ENCODE data around the gene SPATA1. TPM values are rescaled to one million over a fixed set of nuclear protein-coding genes. Genes with fewer than 3 reads are reported as not detected.
"Not testable (repeated sequence)": the region's sequence is repeated elsewhere in the genome, so short reads cannot be mapped to it uniquely, and the experiment has no call there.

Gene SPATA1
- total RNA-seq, 1 donor from 2014 or later: 0.98 TPM

- H3K4me1 Mint-ChIP-seq: peaks cover 20% of the 10 kb centered on the region
- DNase-seq: peak; percentile 52
- no peak overlapping the region for H3K4me3 Mint-ChIP-seq
- peaks cover 58% of the 10 kb centered on the region for H3K36me3 Mint-ChIP-seq (ENCODE audit: low read depth)
- H3K9me3 Mint-ChIP-seq: no peaks in the 10 kb centered on the region
- H3K27ac Mint-ChIP-seq: no peak overlapping the region
- intact Hi-C loops (cut with micrococcal nuclease): no loop called here
- no peaks in the 10 kb centered on the region for H3K27me3 Mint-ChIP-seq
These were observed 8.4 kb upstream of the SPATA1 start for GRCh38 chr1:84497631-84498275.

GRCh38 chr1:84502927-84503326 lies 3.3 kb upstream of the SPATA1 start:
- intact Hi-C loops (cut with micrococcal nuclease): no loop called here
- DNase-seq: no peak
- Mint-ChIP-seq H3K4me1 (peaks cover 46% of the 10 kb centered on the region), H3K36me3 (ENCODE audit: low read depth) (peaks cover 45% of the 10 kb centered on the region), H3K27ac (no peak overlapping the region), H3K4me3 (peak overlapping the region; percentile 99), H3K9me3 (no peaks in the 10 kb centered on the region), H3K27me3 (no peaks in the 10 kb centered on the region)

DNA sequence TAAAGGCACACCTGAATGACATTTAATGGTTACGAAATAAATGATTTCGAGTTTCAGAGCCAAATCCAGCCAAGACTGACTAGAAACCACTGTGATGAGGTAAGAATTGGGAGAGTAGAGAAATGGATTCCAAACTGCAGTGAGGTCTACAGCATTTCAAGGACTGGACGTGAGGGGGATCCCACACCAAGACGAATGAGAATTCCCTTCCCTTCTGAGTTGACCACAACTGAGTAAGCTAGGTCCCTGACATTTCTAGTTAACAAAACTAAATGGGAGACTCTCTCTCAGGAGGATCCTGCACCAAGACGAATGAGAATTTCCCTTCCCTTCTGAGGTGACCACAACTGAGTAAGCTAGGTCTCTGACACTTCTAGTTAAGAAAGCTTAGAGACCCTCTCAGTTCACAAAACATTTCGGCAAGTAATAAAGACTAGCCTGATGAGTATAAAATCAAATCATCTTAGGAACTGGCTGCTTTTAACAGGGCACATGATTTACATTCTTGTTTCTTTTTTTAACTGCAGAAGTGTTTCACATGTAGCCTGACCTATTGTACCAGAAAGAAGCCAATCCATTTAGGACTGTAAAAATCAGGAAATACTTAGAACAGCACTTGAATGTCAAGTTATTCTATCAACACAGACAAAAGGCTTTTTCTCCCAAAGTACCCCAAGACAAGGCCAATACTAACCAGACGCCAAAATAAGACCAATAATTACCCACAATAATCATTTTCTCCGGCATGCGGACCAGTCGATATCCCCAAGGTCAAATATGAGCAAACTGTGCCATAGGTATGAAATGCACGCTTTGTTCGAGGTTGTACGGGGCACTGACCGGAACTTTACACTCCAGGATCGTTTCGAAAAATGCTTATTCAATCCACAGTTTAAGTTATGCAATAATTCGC lies 1.4 kb upstream of the SPATA1 start:
- H3K27me3 Mint-ChIP-seq: no peaks in the 10 kb centered on the region
- peak overlapping the region; percentile 99 for H3K27ac Mint-ChIP-seq
- H3K36me3 Mint-ChIP-seq (ENCODE audit: low read depth): peaks cover 46% of the 10 kb centered on the region

DNA sequence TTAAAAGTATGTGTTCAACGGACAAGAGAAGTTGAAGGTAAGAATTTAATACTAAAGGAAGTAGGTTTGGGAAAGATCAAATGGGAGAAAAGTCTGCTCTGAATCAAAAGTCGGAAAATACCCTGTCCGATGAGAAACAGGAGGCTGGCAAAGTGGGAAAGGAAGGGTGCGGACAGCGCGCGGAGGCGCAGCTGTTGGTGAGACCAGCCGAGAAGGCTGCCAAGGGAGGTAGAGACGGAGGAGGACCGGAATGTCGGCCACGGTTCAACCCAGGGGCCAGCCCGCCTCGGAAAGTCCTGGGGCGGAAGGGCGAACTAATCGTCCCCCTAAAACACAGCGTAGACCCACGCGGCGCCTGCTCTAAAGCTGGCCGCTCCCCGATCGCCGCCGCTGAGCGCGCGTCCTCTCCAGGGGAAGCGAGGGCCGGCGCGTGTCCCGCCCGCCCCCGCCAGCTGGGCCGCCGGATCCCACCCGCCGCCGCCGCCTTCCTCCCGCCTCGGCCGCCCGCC lies 639 bp upstream of the SPATA1 start:
- intact Hi-C loops (cut with micrococcal nuclease): loop anchor here (1.0 to 5.0 kb wide), 8 partner anchors 26 to 771 kb away; partner anchors contain the start of genes BCL10, PRKACB, RPF1 and SSX2IP
- no peak for DNase-seq
- Mint-ChIP-seq H3K36me3 (ENCODE audit: low read depth) (peaks cover 41% of the 10 kb centered on the region), H3K4me3 (peak overlapping the region; percentile 99), H3K27me3 (no peaks in the 10 kb centered on the region), H3K9me3 (peaks cover 9% of the 10 kb centered on the region), H3K27ac (peak overlapping the region; percentile 99), H3K4me1 (peaks cover 43% of the 10 kb centered on the region)

More for the DNA sequence above, 1.4 kb upstream of the SPATA1 start:
- peak; percentile 64 for DNase-seq
- Mint-ChIP-seq H3K4me3 (peak overlapping the region; percentile 99), H3K9me3 (peaks cover 7% of the 10 kb centered on the region), H3K4me1 (peaks cover 46% of the 10 kb centered on the region)
- intact Hi-C loops (cut with micrococcal nuclease): loop anchor here (5.0 kb wide), 1 partner anchor 37 kb away; no protein-coding TSS in a partner anchor

DNA sequence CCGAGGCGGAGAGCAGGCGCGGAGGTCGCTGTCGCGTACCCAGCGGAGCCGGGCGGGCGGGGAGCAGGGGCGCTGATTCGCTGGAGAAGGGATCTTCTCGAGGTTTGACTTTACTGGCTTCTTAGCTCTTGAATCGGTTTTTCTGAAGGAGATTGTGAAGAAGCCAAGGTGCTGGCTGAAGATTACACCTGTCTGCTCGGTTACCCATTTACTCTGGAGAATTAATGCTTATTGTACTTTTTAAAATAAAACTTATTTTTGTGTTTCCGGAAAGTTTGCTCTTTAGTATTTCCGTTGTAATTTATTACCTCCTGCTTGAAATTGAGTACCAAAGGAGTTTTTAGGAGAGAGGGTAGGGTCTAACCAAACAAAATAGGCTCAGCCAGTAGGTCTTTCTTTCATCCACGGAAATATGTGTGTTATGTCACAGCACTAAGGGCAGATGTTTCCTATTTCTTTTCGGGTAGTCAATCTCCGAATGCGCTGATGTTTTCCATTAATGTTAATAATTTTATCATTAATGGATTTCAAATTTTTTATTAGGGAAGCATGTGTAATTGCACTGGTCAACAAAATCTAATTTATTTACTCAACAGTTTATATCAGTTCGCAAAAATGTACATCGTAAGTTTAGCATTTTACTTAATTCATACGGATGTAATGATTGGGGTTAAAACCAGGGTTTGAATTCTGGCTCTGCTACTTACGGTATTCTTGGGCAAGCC lies 705 bp downstream of the SPATA1 start:
- intact Hi-C loops (cut with micrococcal nuclease): loop anchor here (1.0 to 5.0 kb wide), 8 partner anchors 28 to 770 kb away; partner anchors contain the start of genes BCL10, PRKACB, RPF1 and SSX2IP
- Mint-ChIP-seq H3K27ac (peak overlapping the region; percentile 99), H3K27me3 (no peaks in the 10 kb centered on the region), H3K36me3 (ENCODE audit: low read depth) (peaks cover 29% of the 10 kb centered on the region), H3K4me1 (peaks cover 35% of the 10 kb centered on the region), H3K4me3 (peak overlapping the region; percentile 99), H3K9me3 (peaks cover 12% of the 10 kb centered on the region)
- no peak for DNase-seq

DNA sequence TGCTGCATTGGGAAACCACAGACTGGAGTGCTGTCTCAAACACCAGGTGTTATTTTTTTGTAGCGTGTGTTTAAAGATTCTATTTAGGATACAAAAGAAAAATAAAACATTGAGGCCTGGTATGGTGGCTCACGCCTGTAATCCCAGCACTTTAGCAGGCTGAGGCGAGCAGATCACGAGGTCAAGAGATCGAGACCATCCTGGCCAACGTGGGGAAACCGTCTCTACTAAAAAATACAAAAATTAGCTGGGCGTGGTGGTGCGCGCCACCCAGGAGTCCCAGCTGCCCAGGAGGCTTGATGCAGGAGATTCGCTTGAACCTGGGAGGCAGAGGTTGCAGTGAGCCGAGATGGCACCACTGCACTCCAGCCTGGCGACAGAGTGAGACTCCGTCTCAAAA lies 1.7 kb downstream of the SPATA1 start:
- intact Hi-C loops (cut with micrococcal nuclease): loop anchor here (2.0 to 5.0 kb wide), 3 partner anchors 34 to 769 kb away; partner anchors contain the start of genes BCL10 and PRKACB
- Mint-ChIP-seq H3K4me1 (peaks cover 35% of the 10 kb centered on the region), H3K36me3 (ENCODE audit: low read depth) (peaks cover 30% of the 10 kb centered on the region), H3K9me3 (peaks cover 12% of the 10 kb centered on the region)
- H3K27me3 Mint-ChIP-seq, DNase-seq, H3K4me3 Mint-ChIP-seq, H3K27ac Mint-ChIP-seq: not testable (repeated sequence)

- Mint-ChIP-seq H3K27ac (no peak overlapping the region), H3K4me3 (peak overlapping the region; percentile 33), H3K4me1 (peaks cover 29% of the 10 kb centered on the region), H3K36me3 (ENCODE audit: low read depth) (peaks cover 26% of the 10 kb centered on the region), H3K27me3 (no peaks in the 10 kb centered on the region), H3K9me3 (peaks cover 12% of the 10 kb centered on the region)
- no peak for DNase-seq
- intact Hi-C loops (cut with micrococcal nuclease): loop anchor here (5.0 kb wide), 1 partner anchor 34 kb away; no protein-coding TSS in a partner anchor
These were observed 2.3 kb downstream of the SPATA1 start for GRCh38 chr1:84508510-84508909.

- intact Hi-C loops (cut with micrococcal nuclease): loop anchor here (5.0 kb wide), 1 partner anchor 33 kb away; no protein-coding TSS in a partner anchor
- no peak for DNase-seq
- H3K4me1 Mint-ChIP-seq: peaks cover 24% of the 10 kb centered on the region
- H3K27me3 Mint-ChIP-seq: no peaks in the 10 kb centered on the region
- no peak overlapping the region for H3K4me3 Mint-ChIP-seq
- H3K27ac Mint-ChIP-seq: no peak overlapping the region
- peaks cover 25% of the 10 kb centered on the region for H3K36me3 Mint-ChIP-seq (ENCODE audit: low read depth)
- peaks cover 12% of the 10 kb centered on the region for H3K9me3 Mint-ChIP-seq
These were observed 2.8 kb downstream of the SPATA1 start for GRCh38 chr1:84509029-84509428.

DNA sequence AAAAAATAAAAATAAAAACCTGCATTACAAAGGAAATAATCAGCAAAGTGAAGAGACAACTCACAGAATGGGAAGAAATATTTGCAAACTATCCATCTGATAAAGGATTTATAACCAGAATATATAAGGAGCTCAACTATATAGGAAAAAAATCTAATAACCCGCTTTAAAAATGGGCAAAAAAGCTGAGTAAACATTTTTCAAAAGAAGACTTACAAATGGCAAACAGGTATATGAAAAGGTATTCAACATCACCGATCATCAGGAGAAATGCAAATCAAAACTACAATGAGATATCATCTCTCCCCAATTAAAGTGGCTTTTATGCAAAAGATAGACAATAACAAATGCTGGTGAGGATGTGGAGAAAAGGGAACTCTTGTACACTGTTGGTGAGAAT lies 4.0 kb downstream of the SPATA1 start:
- Mint-ChIP-seq H3K4me3 (no peak overlapping the region), H3K27me3 (no peaks in the 10 kb centered on the region), H3K27ac (no peak overlapping the region), H3K4me1 (peaks cover 13% of the 10 kb centered on the region), H3K36me3 (ENCODE audit: low read depth) (peaks cover 21% of the 10 kb centered on the region), H3K9me3 (peaks cover 12% of the 10 kb centered on the region)
- intact Hi-C loops (cut with micrococcal nuclease): no loop called here
- no peak for DNase-seq

DNA sequence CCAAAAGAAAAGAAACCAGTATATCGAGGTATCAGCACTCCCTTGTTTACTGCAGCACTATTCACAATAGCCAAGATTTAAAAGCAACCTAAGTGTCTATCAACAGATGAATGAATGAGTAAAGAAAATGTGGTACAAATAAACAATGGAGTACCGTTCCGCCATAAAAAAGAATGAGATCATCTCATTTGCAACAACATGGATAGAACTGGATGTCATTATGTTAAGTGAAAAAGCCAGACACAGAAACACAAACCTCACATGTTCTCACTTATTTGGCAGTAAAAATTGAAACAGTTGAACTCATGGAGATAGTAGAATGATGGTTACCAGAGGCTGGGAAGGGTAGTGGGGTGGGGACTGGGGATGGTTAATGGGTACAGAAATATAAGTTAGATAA lies 4.5 kb downstream of the SPATA1 start:
- peaks cover 18% of the 10 kb centered on the region for H3K36me3 Mint-ChIP-seq (ENCODE audit: low read depth)
- no peak overlapping the region for H3K4me3 Mint-ChIP-seq
- H3K4me1 Mint-ChIP-seq: peaks cover 9% of the 10 kb centered on the region
- H3K27me3 Mint-ChIP-seq: no peaks in the 10 kb centered on the region
- H3K27ac Mint-ChIP-seq: no peak overlapping the region
- no peak for DNase-seq
- intact Hi-C loops (cut with micrococcal nuclease): no loop called here
- peaks cover 12% of the 10 kb centered on the region for H3K9me3 Mint-ChIP-seq

DNA sequence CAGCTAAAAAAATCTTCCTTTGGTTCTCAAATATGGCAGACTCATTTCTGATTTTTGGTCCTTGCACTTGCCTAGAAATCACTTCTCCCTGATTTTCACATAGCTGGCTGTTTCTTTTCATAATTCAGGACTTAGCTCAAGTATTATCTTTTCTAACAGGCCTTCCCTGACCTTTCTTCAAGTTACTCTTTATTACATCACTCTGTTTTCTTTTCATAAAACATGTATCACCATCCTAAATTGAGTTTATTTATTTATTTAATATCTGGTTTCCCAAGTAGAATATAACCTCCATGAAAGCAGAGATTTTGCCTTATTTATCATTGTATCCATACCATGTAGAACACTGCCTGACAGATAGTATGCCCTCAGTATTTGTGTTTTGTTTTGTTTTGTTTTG lies 18.4 kb downstream of the SPATA1 start:
- Mint-ChIP-seq H3K27me3 (no peaks in the 10 kb centered on the region), H3K27ac (no peak overlapping the region), H3K4me3 (no peak overlapping the region), H3K4me1 (no peaks in the 10 kb centered on the region), H3K36me3 (ENCODE audit: low read depth) (peaks cover 13% of the 10 kb centered on the region), H3K9me3 (no peaks in the 10 kb centered on the region)
- DNase-seq: no peak
- intact Hi-C loops (cut with micrococcal nuclease): no loop called here

GRCh38 chr1:84525779-84526178 lies 19.6 kb downstream of the SPATA1 start:
- peaks cover 11% of the 10 kb centered on the region for H3K36me3 Mint-ChIP-seq (ENCODE audit: low read depth)
- no peak for DNase-seq
- H3K9me3 Mint-ChIP-seq: no peaks in the 10 kb centered on the region
- H3K27me3 Mint-ChIP-seq: no peaks in the 10 kb centered on the region
- H3K4me3 Mint-ChIP-seq: no peak overlapping the region
- intact Hi-C loops (cut with micrococcal nuclease): no loop called here
- H3K27ac Mint-ChIP-seq: no peak overlapping the region
- no peaks in the 10 kb centered on the region for H3K4me1 Mint-ChIP-seq

DNA sequence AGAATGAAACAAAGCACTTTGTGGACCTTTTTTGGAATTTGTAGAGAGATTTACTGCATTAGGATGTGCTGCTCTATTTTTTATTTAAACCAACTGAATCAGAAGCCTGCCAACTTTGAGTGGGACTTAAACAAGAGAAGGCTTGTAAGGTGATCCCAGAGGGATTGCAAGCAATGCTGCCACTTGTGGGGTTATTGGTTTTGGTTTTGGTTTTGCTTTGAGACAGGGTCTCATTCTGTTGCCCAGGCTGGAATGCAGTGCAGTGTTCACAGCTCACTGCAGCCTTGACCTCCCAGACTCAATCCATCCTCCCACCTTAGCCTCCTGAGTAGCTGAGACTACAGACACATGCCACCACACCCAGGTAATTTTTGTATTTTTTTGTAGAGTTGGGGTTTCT lies 32.4 kb downstream of the SPATA1 start:
- peak; percentile 64 for DNase-seq
- intact Hi-C loops (cut with micrococcal nuclease): no loop called here
- H3K4me1 Mint-ChIP-seq: peaks cover 34% of the 10 kb centered on the region
- H3K4me3 Mint-ChIP-seq: peak overlapping the region; percentile 48
- H3K36me3 Mint-ChIP-seq (ENCODE audit: low read depth): peaks cover 35% of the 10 kb centered on the region
- H3K27me3 Mint-ChIP-seq: no peaks in the 10 kb centered on the region
- no peak overlapping the region for H3K27ac Mint-ChIP-seq
- H3K9me3 Mint-ChIP-seq: no peaks in the 10 kb centered on the region
